ENCODE results near the gene TSPAN2.

Gene TSPAN2

DNA sequence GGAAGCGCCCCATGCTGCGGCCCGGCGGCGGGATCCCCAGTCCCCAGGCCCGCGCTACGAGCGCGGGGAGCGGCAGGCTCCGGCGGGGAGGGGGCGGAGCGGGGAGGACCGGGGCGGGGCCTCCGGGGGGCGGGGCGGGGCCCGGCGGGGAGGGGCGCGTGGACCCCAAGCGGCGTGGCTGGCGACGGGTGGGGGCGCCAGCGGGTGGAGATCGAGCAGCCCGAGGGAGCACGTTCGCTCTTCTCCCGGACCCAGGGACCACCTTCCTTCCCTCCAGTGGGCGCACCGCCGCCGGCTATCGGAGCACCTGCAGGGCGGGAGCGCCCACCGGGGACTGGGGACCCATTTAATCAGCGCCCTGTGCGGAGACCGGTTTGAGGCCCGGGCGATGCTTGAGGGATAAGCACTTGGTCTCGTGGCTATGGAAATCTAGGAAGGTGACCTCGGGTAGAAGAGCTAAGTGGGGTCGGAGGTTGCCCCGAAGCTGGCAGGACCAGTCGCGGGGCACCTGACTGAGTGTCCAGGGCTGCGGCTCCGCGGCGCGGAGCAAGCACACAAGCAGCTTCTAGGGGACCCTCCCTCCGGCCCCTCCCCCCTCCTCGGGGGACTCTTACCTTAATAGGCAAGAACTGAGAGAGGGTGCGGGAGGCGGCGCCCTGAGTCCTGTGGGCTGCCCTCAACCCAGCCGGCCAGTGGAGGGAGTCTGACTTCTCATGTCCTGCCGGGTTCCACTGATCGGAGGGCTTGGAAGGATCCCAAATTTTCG lies at the start of gene TSPAN2:
TSPAN2 (minus strand) TSS at position 84 of the 766 bp plus-strand sequence; CDS start at position 13, 71 bp downstream.
- peaks cover 11% of the 10 kb centered on the region for H3K9me3 Mint-ChIP-seq
- peaks cover 18% of the 10 kb centered on the region for H3K4me1 Mint-ChIP-seq (ENCODE audit: low read depth)
- H3K27me3 Mint-ChIP-seq (ENCODE audit: low read depth), result peaks cover 33% of the 10 kb centered on the region
- H3K4me3 Mint-ChIP-seq, result peak within 1 kb of the TSS; percentile 65
- no peaks in the 10 kb centered on the region for H3K36me3 Mint-ChIP-seq (ENCODE audit: low read depth)
- no peak within 1 kb of the TSS for H3K27ac Mint-ChIP-seq

- peaks cover 3% of the 10 kb centered on the region for H3K4me1 Mint-ChIP-seq (ENCODE audit: low read depth)
- H3K9me3 Mint-ChIP-seq, result no peaks in the 10 kb centered on the region
- peaks cover 14% of the 10 kb centered on the region for H3K27me3 Mint-ChIP-seq (ENCODE audit: low read depth)
- H3K4me3 Mint-ChIP-seq, result no peak overlapping the region
- H3K36me3 Mint-ChIP-seq (ENCODE audit: low read depth), result no peaks in the 10 kb centered on the region
- H3K27ac Mint-ChIP-seq, result no peak overlapping the region
These were observed 49.7 kb upstream of the TSPAN2 start for GRCh38 chr1:115138973-115139372.

GRCh38 chr1:115138271-115138670 lies 49.0 kb upstream of the TSPAN2 start:
- Mint-ChIP-seq H3K36me3 (ENCODE audit: low read depth) (no peaks in the 10 kb centered on the region), H3K27me3 (ENCODE audit: low read depth) (peaks cover 14% of the 10 kb centered on the region), H3K27ac (no peak overlapping the region), H3K9me3 (no peaks in the 10 kb centered on the region), H3K4me3 (no peak overlapping the region), H3K4me1 (ENCODE audit: low read depth) (peaks cover 3% of the 10 kb centered on the region)

GRCh38 chr1:115137191-115137590 lies 47.9 kb upstream of the TSPAN2 start:
- H3K27ac Mint-ChIP-seq, result no peak overlapping the region
- H3K27me3 Mint-ChIP-seq (ENCODE audit: low read depth), result peaks cover 10% of the 10 kb centered on the region
- H3K4me1 Mint-ChIP-seq (ENCODE audit: low read depth), result peaks cover 3% of the 10 kb centered on the region
- H3K4me3 Mint-ChIP-seq, result no peak overlapping the region
- H3K9me3 Mint-ChIP-seq, result no peaks in the 10 kb centered on the region
- no peaks in the 10 kb centered on the region for H3K36me3 Mint-ChIP-seq (ENCODE audit: low read depth)

- Mint-ChIP-seq H3K27me3 (ENCODE audit: low read depth) (peaks cover 10% of the 10 kb centered on the region), H3K4me3 (no peak overlapping the region), H3K4me1 (ENCODE audit: low read depth) (peaks cover 3% of the 10 kb centered on the region), H3K36me3 (ENCODE audit: low read depth) (no peaks in the 10 kb centered on the region), H3K27ac (no peak overlapping the region), H3K9me3 (no peaks in the 10 kb centered on the region)
These were observed 47.4 kb upstream of the TSPAN2 start for GRCh38 chr1:115136706-115137105.

DNA sequence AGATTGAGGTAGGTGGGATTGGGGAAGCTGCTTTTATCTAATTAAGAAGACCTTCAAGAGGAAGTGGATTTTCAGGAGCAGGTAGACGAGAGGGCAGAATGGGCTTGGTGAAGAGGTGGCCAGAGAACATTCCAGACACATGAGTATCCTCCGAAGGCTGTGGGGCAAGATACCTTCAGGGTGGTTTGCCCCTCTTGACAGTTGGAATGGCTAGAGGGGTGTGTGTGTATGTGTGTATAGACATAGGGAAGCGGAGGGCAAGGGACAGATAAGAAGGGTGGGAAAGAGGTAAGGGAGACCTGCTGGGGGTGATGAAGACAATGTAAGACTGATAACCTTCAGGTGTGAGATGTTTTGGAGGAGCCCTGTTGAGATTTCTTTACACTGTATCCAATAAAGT lies 46.8 kb upstream of the TSPAN2 start:
- no peak overlapping the region for H3K4me3 Mint-ChIP-seq
- no peaks in the 10 kb centered on the region for H3K9me3 Mint-ChIP-seq
- no peaks in the 10 kb centered on the region for H3K36me3 Mint-ChIP-seq (ENCODE audit: low read depth)
- H3K4me1 Mint-ChIP-seq (ENCODE audit: low read depth), result peaks cover 3% of the 10 kb centered on the region
- no peak overlapping the region for H3K27ac Mint-ChIP-seq
- H3K27me3 Mint-ChIP-seq (ENCODE audit: low read depth), result peaks cover 10% of the 10 kb centered on the region

DNA sequence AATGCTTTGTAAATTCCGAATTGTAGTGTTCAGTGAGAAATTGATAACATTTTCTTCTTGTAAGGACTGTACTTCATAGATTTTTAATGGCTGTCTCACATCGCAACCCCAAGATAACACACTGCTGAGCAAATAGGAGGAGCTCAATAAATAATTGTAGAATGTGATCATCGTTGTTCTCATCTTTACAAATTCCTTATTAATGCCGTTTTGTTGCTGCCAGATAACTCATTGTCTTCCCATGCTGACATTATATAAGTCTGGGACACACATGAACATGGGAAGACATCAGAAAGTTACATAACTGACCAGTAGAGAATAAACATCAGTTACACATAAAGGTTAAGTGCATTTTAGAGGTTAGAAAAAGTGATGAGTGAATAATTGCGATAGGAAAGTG lies 46.4 kb upstream of the TSPAN2 start:
- Mint-ChIP-seq H3K27ac (no peak overlapping the region), H3K36me3 (ENCODE audit: low read depth) (no peaks in the 10 kb centered on the region), H3K4me3 (no peak overlapping the region), H3K27me3 (ENCODE audit: low read depth) (peaks cover 10% of the 10 kb centered on the region), H3K9me3 (no peaks in the 10 kb centered on the region), H3K4me1 (ENCODE audit: low read depth) (peaks cover 3% of the 10 kb centered on the region)

GRCh38 chr1:115134850-115135480 lies 45.7 kb upstream of the TSPAN2 start:
- no peaks in the 10 kb centered on the region for H3K36me3 Mint-ChIP-seq (ENCODE audit: low read depth)
- H3K27me3 Mint-ChIP-seq (ENCODE audit: low read depth), result peaks cover 7% of the 10 kb centered on the region
- no peak overlapping the region for H3K27ac Mint-ChIP-seq
- no peaks in the 10 kb centered on the region for H3K9me3 Mint-ChIP-seq
- H3K4me1 Mint-ChIP-seq (ENCODE audit: low read depth), result peaks cover 3% of the 10 kb centered on the region
- H3K4me3 Mint-ChIP-seq, result no peak overlapping the region

DNA sequence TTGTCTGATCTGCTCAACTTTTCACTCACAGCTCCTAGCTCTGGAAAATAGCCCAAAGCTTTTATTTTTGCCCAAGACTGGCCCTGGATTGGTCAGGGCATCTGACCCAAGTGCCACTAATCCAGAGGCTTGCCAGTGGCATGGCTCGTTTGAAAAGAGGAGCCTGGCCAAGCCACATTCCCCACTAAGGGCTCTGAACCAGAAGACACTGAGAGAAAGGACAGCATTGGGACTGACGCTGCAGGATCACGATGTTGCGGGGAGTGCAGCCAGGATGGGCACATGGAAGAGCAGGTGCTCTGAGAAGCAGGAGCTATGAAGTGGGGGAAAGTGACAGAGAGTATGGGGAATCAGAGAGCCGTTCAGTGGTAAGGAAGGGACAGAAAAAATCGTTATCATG lies 44.9 kb upstream of the TSPAN2 start:
- Mint-ChIP-seq H3K4me3 (no peak overlapping the region), H3K27ac (no peak overlapping the region), H3K4me1 (ENCODE audit: low read depth) (peaks cover 3% of the 10 kb centered on the region), H3K36me3 (ENCODE audit: low read depth) (no peaks in the 10 kb centered on the region), H3K9me3 (no peaks in the 10 kb centered on the region), H3K27me3 (ENCODE audit: low read depth) (peaks cover 5% of the 10 kb centered on the region)

- H3K27ac Mint-ChIP-seq, result no peak overlapping the region
- no peaks in the 10 kb centered on the region for H3K36me3 Mint-ChIP-seq (ENCODE audit: low read depth)
- H3K27me3 Mint-ChIP-seq (ENCODE audit: low read depth), result no peaks in the 10 kb centered on the region
- H3K4me3 Mint-ChIP-seq, result no peak overlapping the region
- no peaks in the 10 kb centered on the region for H3K4me1 Mint-ChIP-seq (ENCODE audit: low read depth)
- H3K9me3 Mint-ChIP-seq, result no peaks in the 10 kb centered on the region
These were observed 44.1 kb upstream of the TSPAN2 start for GRCh38 chr1:115133440-115133839.

GRCh38 chr1:115130786-115131185 lies 41.5 kb upstream of the TSPAN2 start:
- Mint-ChIP-seq H3K4me1 (ENCODE audit: low read depth) (no peaks in the 10 kb centered on the region), H3K4me3 (no peak overlapping the region), H3K9me3 (no peaks in the 10 kb centered on the region), H3K27me3 (ENCODE audit: low read depth) (peaks cover 2% of the 10 kb centered on the region), H3K36me3 (ENCODE audit: low read depth) (no peaks in the 10 kb centered on the region), H3K27ac (no peak overlapping the region)

DNA sequence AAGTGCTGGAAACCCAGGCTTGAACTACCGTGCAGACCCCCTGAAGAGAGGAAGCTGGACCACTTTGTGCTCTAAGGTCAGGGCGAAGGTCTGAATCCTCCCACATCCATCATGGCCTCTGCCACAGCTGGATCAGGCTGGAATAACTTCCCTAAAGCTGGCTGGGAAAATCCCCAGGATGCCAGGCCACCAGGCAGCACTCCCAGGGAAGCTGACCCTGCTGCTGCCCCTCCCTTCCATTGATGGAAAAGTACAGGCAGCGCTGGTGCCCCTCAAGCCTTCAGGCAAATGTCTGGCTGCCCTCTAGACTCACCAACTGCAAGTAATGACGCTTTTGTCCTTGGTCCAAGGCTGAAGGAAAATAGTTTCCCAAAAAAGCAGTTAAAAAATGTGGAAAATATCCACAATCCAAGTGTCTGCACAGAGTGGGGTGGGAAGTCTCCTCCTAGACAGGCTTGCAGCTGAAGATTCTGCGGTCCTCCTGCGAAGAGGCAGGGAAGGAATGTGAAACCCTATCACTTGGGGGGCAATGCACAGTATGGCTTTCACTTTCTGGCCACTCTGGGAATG lies 39.9 kb upstream of the TSPAN2 start:
- peaks cover 2% of the 10 kb centered on the region for H3K9me3 Mint-ChIP-seq
- H3K4me1 Mint-ChIP-seq (ENCODE audit: low read depth), result no peaks in the 10 kb centered on the region
- H3K4me3 Mint-ChIP-seq, result no peak overlapping the region
- no peak overlapping the region for H3K27ac Mint-ChIP-seq
- H3K27me3 Mint-ChIP-seq (ENCODE audit: low read depth), result peaks cover 9% of the 10 kb centered on the region
- H3K36me3 Mint-ChIP-seq (ENCODE audit: low read depth), result no peaks in the 10 kb centered on the region

- H3K27me3 Mint-ChIP-seq (ENCODE audit: low read depth), result peaks cover 11% of the 10 kb centered on the region
- no peak overlapping the region for H3K27ac Mint-ChIP-seq
- no peaks in the 10 kb centered on the region for H3K36me3 Mint-ChIP-seq (ENCODE audit: low read depth)
These were observed 38.2 kb upstream of the TSPAN2 start for GRCh38 chr1:115127539-115127938.

DNA sequence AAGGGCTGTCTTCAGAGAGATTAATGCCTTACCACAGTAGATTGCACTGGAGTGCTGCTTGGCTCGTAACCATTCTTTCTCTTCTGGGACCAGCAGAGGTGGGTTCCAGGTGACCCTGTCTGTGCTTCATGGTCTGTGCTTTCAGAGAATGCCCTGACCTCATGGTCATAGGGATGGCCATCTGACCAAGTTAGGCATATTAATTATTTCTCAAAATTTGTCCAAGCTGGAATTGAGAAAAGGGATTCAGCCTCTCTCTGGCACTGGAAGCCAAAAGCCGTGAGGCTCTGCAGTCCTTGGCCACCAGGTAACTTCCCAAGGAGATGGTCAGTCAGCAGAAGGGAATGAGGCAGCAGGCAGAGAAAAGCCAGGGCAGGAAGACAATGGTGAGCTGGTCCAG lies 37.2 kb upstream of the TSPAN2 start:
- Mint-ChIP-seq H3K27ac (no peak overlapping the region), H3K27me3 (ENCODE audit: low read depth) (peaks cover 11% of the 10 kb centered on the region), H3K4me3 (no peak overlapping the region), H3K4me1 (ENCODE audit: low read depth) (no peaks in the 10 kb centered on the region), H3K9me3 (peaks cover 10% of the 10 kb centered on the region), H3K36me3 (ENCODE audit: low read depth) (no peaks in the 10 kb centered on the region)

More at GRCh38 chr1:115127539-115127938, 38.2 kb upstream of the TSPAN2 start:
- no peaks in the 10 kb centered on the region for H3K4me1 Mint-ChIP-seq (ENCODE audit: low read depth)
- peaks cover 10% of the 10 kb centered on the region for H3K9me3 Mint-ChIP-seq
- H3K4me3 Mint-ChIP-seq, result no peak overlapping the region

- Mint-ChIP-seq H3K27ac (no peak overlapping the region), H3K4me3 (no peak overlapping the region), H3K36me3 (ENCODE audit: low read depth) (no peaks in the 10 kb centered on the region), H3K27me3 (ENCODE audit: low read depth) (peaks cover 11% of the 10 kb centered on the region), H3K4me1 (ENCODE audit: low read depth) (no peaks in the 10 kb centered on the region), H3K9me3 (peaks cover 10% of the 10 kb centered on the region)
These were observed 33.8 kb upstream of the TSPAN2 start for GRCh38 chr1:115123116-115123515.

Data from T-helper 1 cell treated with Interleukin-12 subunit alpha and Interleukin-12 subunit beta and Interleukin-4 antibody, amounts not matched to agents 30 μg/mL and 1 μg/mL, for 36 hours (primary cell).